ENCODE measurements around the gene VPS45.
"Not testable (repeated sequence)": the region's sequence is repeated elsewhere in the genome, so short reads cannot be mapped to it uniquely, and the experiment has no call there.

VPS45 gene

GRCh38 chr1:150162582-150162861, 94.9 kb downstream of the VPS45 start:
- no peak for DNase-seq

GRCh38 chr1:150162862-150163706, 95.5 kb downstream of the VPS45 start:
- DNase-seq, result peak; percentile 94 to 97

GRCh38 chr1:150164224-150164623, 96.6 kb downstream of the VPS45 start:
- DNase-seq, result no peak

- no peak for DNase-seq
Measured at GRCh38 chr1:150164779-150165178, 97.2 kb downstream of the VPS45 start.

- DNase-seq, result peak; percentile 60 to 90
Measured at GRCh38 chr1:150165622-150166612, 98.3 kb downstream of the VPS45 start.

GRCh38 chr1:150168960-150169601, 101.5 kb downstream of the VPS45 start:
- peak; percentile 29 to 88 for DNase-seq

DNA sequence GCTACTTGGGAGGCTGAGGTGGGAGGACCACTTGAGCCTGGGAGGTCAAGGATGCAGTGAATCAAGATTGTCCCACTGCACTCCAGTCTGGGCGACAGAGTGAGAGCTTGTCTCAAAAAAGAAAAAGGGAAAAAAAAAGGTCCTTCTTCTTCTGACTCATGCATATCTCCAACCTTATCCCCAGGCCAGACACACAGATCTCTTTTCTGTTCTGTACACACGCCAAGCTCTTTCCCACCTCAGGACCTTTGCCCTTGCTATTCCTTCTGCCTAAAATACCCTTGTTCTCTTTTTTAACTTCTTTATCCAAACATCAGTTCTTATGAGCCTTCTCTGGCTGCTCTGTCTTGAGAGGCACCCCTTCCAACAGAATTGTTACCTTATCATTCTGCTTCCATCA, 104.2 kb downstream of the VPS45 start:
- DNase-seq, result no peak

DNA sequence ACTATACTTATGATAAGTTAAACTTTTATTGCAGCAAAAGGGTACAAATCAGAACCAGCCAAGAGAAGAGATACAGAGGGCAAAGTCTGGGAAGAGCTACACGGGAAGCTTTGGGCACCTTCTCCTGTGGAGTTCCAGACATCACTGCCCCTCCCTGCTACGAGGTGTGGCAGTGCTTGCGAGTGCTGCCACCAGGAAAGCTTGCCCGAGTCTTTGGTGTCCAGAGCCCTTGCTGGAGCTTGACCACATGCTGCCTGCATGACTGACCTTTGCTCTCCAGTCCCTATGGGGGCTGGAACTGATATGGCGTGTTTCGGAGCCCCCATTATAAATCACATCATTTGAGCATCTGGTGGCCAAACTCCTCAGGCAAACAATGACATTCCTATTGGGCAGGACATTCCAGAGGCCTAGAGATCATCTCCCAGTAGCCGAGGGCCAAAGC, 105.6 kb downstream of the VPS45 start:
- DNase-seq, result no peak

- DNase-seq, result no peak
Measured at GRCh38 chr1:150176593-150176992, 109.0 kb downstream of the VPS45 start.

DNA sequence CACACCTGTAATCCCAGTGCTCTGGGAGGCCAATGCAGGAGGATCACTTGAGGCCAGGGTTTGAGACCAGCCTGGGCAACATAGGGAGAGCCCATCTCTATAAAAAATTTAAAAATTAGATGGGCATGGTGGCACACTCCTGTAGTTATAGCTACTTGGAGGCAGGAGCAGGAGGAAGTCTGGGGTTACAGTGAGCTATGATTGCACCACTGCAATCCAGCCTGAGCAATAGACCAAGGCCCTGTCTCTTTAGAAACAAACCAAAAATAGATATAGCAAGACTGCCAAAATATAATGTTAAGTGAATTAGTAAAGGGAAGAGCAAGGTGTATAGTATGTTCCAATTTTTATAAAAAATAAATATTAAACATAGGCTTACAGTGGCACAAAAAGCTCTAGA, 111.0 kb downstream of the VPS45 start:
- DNase-seq, result no peak

DNA sequence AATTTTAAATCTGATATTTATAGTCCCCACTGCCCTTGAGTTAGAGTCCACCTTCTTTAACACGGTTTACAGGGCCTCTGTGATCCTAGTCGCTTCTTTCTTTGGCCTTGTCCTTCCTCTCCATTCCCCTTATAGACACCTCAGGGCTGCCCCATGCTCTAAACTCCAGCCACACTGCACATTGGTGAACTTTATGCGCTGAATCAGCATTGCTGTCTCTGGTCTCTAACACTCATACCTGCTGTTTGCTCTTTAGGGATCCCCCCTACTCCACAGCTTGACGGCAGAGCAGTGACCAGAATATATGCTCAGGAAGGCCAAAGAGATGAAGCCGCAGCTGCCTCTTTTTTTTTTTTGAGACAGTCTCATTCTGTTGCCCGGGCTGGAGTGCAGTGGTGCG, 112.3 kb downstream of the VPS45 start:
- DNase-seq, result no peak

GRCh38 chr1:150180474-150180873, 112.9 kb downstream of the VPS45 start:
- DNase-seq, result no peak

- no peak for DNase-seq
Measured at GRCh38 chr1:150182247-150182646, 114.7 kb downstream of the VPS45 start.

DNA sequence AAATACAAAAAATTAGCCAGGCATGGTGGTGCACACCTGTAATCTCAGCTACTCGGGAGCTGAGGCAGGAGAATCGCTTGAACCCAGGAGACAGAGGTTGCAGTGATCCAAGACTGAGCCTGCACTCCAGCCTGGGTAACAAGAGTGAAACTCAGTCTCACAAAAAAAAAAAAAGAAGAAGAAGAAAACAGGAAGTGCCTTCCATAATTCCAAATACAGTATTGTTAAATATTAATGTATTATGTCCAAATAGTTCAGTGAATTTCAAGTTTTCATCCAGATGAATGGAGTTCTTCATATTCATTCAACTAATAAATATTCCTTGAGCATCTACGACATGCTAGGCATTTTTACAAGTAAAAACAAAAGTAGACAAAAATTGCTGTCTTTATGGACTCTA, 115.5 kb downstream of the VPS45 start:
- DNase-seq, result no peak

- no peak for DNase-seq
Measured at GRCh38 chr1:150185481-150185880, 117.9 kb downstream of the VPS45 start.

- not testable (repeated sequence) for DNase-seq
Measured at GRCh38 chr1:150186438-150186788, 118.8 kb downstream of the VPS45 start.

DNA sequence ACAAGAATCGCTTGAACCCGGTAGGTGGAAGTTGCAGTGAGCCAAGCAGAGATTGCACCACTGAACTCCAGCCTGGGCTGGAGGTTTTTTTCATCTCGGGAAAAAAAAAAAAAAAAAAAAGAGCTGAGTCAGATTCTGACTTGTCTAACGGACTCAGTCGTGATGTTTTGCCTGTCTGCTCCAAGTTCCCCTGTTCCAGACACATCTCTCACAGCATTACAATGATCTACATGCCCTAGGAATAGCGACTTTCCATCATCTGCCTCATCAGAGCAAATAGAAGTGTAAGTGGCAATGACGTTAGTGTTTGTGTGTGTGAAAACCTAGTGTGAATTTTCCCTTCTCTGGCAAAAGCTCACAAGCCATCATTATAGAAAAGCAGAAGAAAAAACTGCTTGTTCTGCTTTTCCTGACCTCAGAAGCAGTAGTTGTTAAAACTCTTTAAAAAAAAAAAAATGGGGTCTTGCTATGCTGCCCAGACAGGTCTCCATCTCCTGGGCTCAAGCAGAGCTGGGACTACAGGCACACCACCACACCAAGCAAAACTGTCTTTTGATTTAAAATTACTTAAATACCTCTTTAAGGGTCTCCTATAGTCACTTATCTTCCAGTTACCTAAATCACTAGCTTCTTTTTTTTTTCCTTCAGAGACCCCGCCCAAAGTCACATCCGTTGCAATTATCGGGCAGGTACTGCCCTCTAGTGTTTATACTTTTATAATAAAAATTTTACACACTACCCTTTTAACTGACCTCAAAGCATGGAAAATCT, 119.4 kb downstream of the VPS45 start:
- peak; percentile 50 to 85 for DNase-seq

GRCh38 chr1:150187560-150187931, 120.0 kb downstream of the VPS45 start:
- peak in 1 of 2 experiments; percentile 46 for DNase-seq

- no peak for DNase-seq
Measured at GRCh38 chr1:150192012-150192411, 124.4 kb downstream of the VPS45 start.

- no peak for DNase-seq
Measured at GRCh38 chr1:150194381-150195031, 126.9 kb downstream of the VPS45 start.

Data from NCI-H526 (cell line).